Kidney (tissue), 14 donors: ENCODE data around the gene DAB1. TPM values are rescaled to one million over a fixed set of nuclear protein-coding genes. Genes with fewer than 3 reads are reported as not detected.

Source experiments
- DNase-seq, 5 donors: peaks; one replicate each; pipeline ENCODE4 v3.0.0-alpha.2; 2013 to 2020
- FAIRE-seq: peaks from 2 replicates; lab custom pipeline; 2012; peaks lifted over from hg19 to GRCh38; lab: Jason Lieb, UNC
- H3K27ac ChIP-seq, 2 donors: one replicate each; pipeline ENCODE4 v1.7.0; 2013; ENCODE audit warnings: low read depth in 2 of 2, low read length in 2 of 2, inconsistent platforms in 1 of 2
- H3K27me3 ChIP-seq: one replicate; pipeline ENCODE4 v1.7.1; 2013; ENCODE audit warnings: low read length, inconsistent platforms; ENCODE audit not compliant: control insufficient read depth, insufficient read depth
- H3K36me3 ChIP-seq, 3 donors: one replicate each; pipeline versions ENCODE4 v1.7.0 to v1.7.1; 2013; ENCODE audit warnings: low read length in 3 of 3, control low read depth in 1 of 3, inconsistent platforms in 1 of 3; ENCODE audit not compliant: insufficient read depth in 3 of 3, control insufficient read depth in 2 of 3
- H3K4me1 ChIP-seq, 3 donors: one replicate each; pipeline versions ENCODE4 v1.7.0 to v1.7.1; 2013; ENCODE audit warnings: low read length in 3 of 3, inconsistent platforms in 1 of 3, low read depth in 1 of 3; ENCODE audit not compliant: control insufficient read depth in 2 of 3, insufficient read depth in 2 of 3
- H3K4me3 ChIP-seq, 3 donors: one replicate each; pipeline versions ENCODE4 v1.7.0 to v1.8.1; 2013; ENCODE audit warnings: low read length in 3 of 3, control low read depth in 1 of 3, inconsistent platforms in 1 of 3
- H3K9ac ChIP-seq, 3 donors: one replicate each; pipeline versions ENCODE4 v1.7.0 to v1.7.1; 2013; ENCODE audit warnings: low read length in 3 of 3, control low read depth in 1 of 3, inconsistent platforms in 1 of 3
- H3K9me3 ChIP-seq, 3 donors: one replicate each; pipeline versions ENCODE4 v1.7.0 to v1.7.1; 2013; ENCODE audit warnings: low read length in 3 of 3, control low read depth in 1 of 3, inconsistent platforms in 1 of 3; ENCODE audit not compliant: control insufficient read depth in 2 of 3, insufficient read depth in 1 of 3
- CTCF ChIP-seq: IDR thresholded peaks from 3 replicates; pipeline ENCODE4 v1.5.1; 2012; ENCODE audit warnings: mild to moderate bottlenecking, moderate library complexity, borderline replicate concordance; ENCODE audit not compliant: insufficient read depth; ENCODE audit errors: extremely low read depth
- intact Hi-C: fragments of 100-400 bp; cut with DNase I; formaldehyde crosslinking; loops from one replicate; pipeline ENCODE4 v1.11.1; 2022
- polyA plus RNA-seq: library from polyadenylated mRNA; stranded (reverse); fragments of 350-450 nt; fragmentation: Illumina TruSeq; extraction: RNeasy Lipid Tissue Mini Kit (QIAGEN cat#74804); gene quantifications from one replicate; pipeline ENCODE4 v1.2.3, GENCODE V29; 2014; ENCODE audit warnings: low read depth, low replicate concordance; ENCODE audit not compliant: insufficient read depth
- total RNA-seq: library from RNA; stranded (reverse); fragmentation: NEBNext Ultra II Directional; extraction: Animal tissue kit (Norgen Biotek cat#: 25700); gene quantifications from one replicate; pipeline ENCODE4 v1.2.1, GENCODE V29; 2021
- donor health status: control.
- donor health status: control.
- donor health status: control.
- donor health status: control.
- donor health status: control.
- donor health status: DM: yes; HTN: yes; CAD: no.
- donor health status: Normal renal cell carcinoma (clear cell type).

The DAB1 gene
- total and polyA plus RNA-seq, 2 donors from 2014 or later: 2.3 TPM; not detected in 1

DNA sequence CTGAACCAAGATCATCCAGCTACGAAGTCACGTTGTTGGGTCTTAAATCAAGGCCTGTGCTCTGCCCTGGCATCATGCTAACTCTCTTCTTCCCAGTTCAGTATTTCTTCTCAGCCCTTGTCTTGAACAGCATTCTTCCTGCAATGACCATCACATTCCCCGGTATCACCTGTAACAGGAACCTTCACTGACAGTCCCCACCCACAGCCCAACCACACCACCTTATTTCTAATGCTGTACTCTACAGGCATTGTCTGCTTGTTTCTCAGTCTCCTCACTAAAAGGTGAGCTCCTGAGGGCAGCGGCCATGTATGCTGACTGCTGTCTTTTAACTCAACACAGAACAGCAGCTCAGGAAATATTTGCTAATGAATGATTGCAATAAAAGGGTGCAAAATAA is 54.0 kb downstream of the DAB1 start:
- TF ChIP-seq CTCF: no peak
- no peak overlapping the region for H3K27ac ChIP-seq
- no peaks in the 10 kb centered on the region for H3K27me3 ChIP-seq
- no peak overlapping the region for H3K4me3 ChIP-seq
- intact Hi-C loops: no loop called here
- H3K9me3 ChIP-seq: peaks cover 0 to 3% (median 0%) of the 10 kb centered on the region in 3 donors
- no peaks in the 10 kb centered on the region for H3K36me3 ChIP-seq
- FAIRE-seq (no peak), DNase-seq (no peak)
- H3K4me1 ChIP-seq: no peaks in the 10 kb centered on the region
- no peak overlapping the region for H3K9ac ChIP-seq

- DNase-seq (no peak), FAIRE-seq (no peak)
- intact Hi-C loops: no loop called here
Observed at GRCh38 chr1:57367945-57368344, 55.9 kb downstream of the DAB1 start.

GRCh38 chr1:57363643-57364042 is 60.2 kb downstream of the DAB1 start:
- FAIRE-seq (no peak), DNase-seq (no peak)
- H3K27ac ChIP-seq: no peak overlapping the region
- no peak overlapping the region for H3K4me3 ChIP-seq
- H3K4me1 ChIP-seq: no peaks in the 10 kb centered on the region
- H3K9me3 ChIP-seq: peaks cover 0 to under 1% (median 0%) of the 10 kb centered on the region in 3 donors
- intact Hi-C loops: no loop called here
- no peaks in the 10 kb centered on the region for H3K36me3 ChIP-seq
- TF ChIP-seq CTCF: no peak
- no peak overlapping the region for H3K9ac ChIP-seq
- no peaks in the 10 kb centered on the region for H3K27me3 ChIP-seq

More at GRCh38 chr1:57367945-57368344, 55.9 kb downstream of the DAB1 start:
- no peaks in the 10 kb centered on the region for H3K36me3 ChIP-seq
- H3K27me3 ChIP-seq: no peaks in the 10 kb centered on the region
- no peak overlapping the region for H3K27ac ChIP-seq
- H3K4me1 ChIP-seq: no peaks in the 10 kb centered on the region
- no peak overlapping the region for H3K9ac ChIP-seq
- H3K4me3 ChIP-seq: no peak overlapping the region
- no peak for TF ChIP-seq CTCF
- peaks cover 0 to 3% (median 0%) of the 10 kb centered on the region in 3 donors for H3K9me3 ChIP-seq

DNA sequence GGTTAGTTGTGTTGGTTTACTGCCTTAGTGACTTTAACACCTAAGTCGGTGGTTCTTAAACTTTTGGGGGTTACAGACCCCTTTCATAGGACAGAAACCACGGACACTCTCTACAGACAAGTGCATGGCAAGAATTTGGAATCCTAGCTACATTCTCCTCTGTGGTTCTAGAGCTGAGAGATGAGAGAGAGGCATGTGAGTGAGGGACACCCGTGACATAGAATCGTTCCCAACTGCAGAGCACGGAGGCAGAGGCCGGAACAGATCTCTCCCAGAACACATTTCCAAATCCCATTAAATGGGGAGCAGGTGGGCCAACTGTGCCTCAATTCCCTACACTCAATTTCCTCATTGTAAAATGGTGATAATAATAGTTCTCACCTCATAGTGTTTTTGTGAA is 60.7 kb downstream of the DAB1 start:
- H3K4me3 ChIP-seq: no peak overlapping the region
- no peak overlapping the region for H3K27ac ChIP-seq
- no peak overlapping the region for H3K9ac ChIP-seq
- intact Hi-C loops: no loop called here
- H3K4me1 ChIP-seq: no peaks in the 10 kb centered on the region
- H3K36me3 ChIP-seq: no peaks in the 10 kb centered on the region
- no peak for TF ChIP-seq CTCF
- H3K27me3 ChIP-seq: no peaks in the 10 kb centered on the region
- H3K9me3 ChIP-seq: peaks cover 0 to 3% (median 0%) of the 10 kb centered on the region in 3 donors
- no peak for DNase-seq
- FAIRE-seq: no peak
